Right kidney (tissue), 1 donor: ENCODE measurements around the gene CEL.
A peak's percentile ranks its signal among the peaks of the same experiment; 100 is the strongest.
"Not testable (repeated sequence)": the region's sequence is repeated elsewhere in the genome, so short reads cannot be mapped to it uniquely, and the experiment has no call there.

Source experiments
- DNase-seq: peaks from one replicate; pipeline ENCODE4 v3.0.0-alpha.2; 2016

The CEL gene

GRCh38 chr9:133086212-133086860 is 24.6 kb downstream of the CEL start:
- DNase-seq, result not testable (repeated sequence)

DNA sequence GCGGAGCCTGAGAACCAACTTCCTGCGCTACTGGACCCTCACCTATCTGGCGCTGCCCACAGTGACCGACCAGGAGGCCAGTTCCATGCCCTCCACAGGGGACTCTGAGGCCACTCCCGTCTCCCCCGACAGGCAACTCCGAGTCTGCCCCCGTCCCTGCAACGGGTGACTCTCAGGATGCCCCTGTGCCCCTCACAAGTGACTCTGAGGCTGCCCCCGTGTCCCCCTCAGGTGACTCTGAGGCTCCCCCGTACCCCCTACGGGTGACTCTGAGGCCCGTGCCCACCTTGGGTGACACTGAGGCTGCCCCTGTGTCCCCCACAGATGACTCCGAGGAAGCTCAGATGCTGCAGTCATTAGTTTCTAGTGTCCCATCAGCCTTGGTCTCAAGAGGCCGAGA is 25.1 kb downstream of the CEL start:
- no peak for DNase-seq

GRCh38 chr9:133087429-133088145 is 25.8 kb downstream of the CEL start:
- DNase-seq, result no peak

DNA sequence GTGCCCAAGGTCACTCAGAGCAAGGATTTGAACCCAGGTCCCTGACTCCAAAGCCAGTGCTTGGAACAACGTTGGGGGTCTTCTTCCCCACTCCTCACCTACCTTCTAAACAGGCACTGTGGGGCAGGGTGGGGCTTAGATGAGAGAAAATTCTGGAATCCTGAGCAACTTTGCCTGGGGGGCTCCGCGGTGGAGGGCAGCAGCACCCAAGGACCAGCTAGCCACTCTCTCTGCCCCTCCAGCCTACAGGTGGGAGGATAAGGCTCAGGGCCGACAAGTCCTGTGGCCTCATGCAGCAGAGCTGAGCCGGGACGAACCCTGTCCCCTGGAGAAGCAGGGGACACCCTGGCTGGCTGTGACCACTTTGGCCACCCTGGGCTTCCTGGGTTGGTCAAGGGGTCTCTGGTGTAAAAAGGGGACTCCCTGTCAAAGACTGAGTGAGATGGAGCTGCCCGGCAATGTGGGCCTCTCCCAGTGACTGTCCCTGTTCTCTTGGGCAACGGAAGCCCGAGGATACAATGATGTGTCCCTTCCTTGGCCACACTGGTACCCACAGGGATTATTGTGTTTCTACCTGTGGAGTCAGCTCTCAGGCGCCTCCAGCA is 26.5 kb downstream of the CEL start:
- no peak for DNase-seq

DNA sequence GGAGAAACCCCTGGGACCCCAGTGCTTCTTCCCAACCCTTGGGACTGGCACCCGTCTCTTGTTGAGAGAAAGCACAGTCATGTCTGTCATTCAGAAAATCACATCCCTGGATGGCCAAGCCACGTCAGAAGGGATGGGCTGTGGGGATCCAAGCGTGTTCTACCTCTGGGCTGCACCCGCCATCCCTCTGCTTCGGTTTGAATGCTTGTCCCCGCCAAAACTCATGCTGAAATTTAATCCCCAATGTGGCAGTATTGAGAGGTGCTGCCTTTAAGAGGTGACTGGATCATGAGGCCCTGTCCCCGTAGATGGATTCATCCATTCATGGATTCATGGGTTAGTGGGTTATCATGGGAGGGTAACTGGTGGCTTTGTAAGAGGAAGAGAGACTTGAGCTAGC is 27.0 kb downstream of the CEL start:
- no peak for DNase-seq

DNA sequence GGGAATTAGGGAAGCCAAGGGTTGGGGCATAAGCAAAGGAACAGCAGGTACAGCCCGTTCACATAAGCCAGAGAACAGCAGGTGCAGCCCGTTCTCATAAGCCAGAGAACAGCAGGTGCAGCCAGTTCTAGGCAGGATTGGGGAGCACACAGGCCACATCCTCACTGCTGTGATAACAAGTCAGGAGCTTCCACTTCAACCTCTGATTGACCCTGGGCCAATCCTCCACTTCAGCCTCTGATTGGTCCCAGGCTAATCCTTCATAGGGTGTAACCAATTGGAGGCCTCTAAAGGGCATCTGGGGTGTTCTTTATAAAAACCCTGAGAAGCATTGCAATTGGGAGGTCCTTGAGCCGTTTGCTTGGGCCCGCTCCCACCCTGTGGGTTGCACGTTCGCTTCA is 27.5 kb downstream of the CEL start:
- DNase-seq, result no peak

- DNase-seq, result no peak
Measured at GRCh38 chr9:133090187-133090586, 28.4 kb downstream of the CEL start.

- DNase-seq, result no peak
Measured at GRCh38 chr9:133090752-133091385, 29.1 kb downstream of the CEL start.

DNA sequence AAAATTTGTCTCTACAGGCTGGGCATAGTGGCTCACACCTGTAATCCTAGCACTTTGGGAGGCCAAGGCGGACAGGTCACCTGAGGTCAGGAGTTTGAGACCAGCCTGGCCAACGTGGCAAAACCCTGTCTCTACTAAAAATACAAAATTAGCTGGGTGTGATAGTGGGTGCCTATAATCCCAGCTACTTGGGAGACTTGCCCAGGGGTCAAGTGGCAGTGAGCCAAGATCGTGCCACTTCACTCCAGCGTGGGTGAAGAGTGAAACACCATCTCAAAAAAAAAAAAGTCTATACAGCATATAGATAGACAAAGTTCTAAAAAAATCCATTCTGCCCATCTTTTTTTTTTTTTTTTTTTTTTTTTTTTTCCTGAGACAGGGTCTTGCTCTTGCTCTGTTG is 32.6 kb downstream of the CEL start:
- DNase-seq, result not testable (repeated sequence)

GRCh38 chr9:133094842-133095393 is 33.1 kb downstream of the CEL start:
- DNase-seq, result no peak

GRCh38 chr9:133098104-133098754 is 36.4 kb downstream of the CEL start:
- no peak for DNase-seq

- no peak for DNase-seq
Measured at GRCh38 chr9:133098871-133099270, 37.1 kb downstream of the CEL start.

GRCh38 chr9:133099726-133100505 is 38.1 kb downstream of the CEL start:
- DNase-seq, result no peak

DNA sequence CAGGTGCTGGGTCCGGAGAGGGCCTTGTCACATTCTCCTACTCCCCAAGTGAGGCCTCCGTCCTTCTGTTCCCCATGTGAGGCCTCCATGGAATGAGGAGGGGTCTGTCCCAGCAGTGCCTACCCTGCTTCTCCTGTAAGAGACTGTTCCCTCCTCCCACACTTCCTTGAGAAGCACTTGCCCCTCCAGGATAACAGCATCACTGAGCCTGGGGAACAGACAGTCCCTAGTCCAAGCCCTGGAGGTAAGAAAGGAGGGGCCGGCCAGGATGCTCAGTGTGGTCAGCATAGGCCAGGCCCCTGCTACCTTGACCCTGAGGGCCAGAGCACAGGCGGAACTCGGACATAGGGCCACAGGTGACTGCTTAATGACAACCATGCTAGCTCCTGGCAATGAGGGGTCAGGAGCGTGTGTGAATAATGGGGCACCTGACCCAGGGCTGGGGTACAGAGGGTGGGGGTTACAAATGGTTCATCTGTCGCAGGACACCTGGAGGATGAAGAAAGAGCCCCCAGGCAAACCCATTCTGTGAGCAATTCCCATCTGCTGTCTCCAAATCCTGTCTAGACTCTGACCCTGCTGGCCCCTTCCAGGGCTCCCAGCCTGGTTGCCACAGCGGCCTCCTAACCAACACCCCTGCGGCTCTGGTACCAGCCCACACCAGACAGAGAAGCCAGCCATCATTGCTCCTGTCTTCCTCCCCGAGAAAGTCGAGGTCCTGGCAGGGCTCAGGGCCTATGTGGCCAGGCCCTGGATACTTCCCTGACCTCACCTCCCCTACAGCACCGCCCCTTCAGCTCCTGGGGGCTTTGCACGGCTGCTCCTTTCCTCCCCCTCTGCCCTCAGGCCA is 39.0 kb downstream of the CEL start:
- DNase-seq, result no peak

- no peak for DNase-seq
Measured at GRCh38 chr9:133101356-133102189, 39.8 kb downstream of the CEL start.

GRCh38 chr9:133102190-133103021 is 40.6 kb downstream of the CEL start:
- no peak for DNase-seq

DNA sequence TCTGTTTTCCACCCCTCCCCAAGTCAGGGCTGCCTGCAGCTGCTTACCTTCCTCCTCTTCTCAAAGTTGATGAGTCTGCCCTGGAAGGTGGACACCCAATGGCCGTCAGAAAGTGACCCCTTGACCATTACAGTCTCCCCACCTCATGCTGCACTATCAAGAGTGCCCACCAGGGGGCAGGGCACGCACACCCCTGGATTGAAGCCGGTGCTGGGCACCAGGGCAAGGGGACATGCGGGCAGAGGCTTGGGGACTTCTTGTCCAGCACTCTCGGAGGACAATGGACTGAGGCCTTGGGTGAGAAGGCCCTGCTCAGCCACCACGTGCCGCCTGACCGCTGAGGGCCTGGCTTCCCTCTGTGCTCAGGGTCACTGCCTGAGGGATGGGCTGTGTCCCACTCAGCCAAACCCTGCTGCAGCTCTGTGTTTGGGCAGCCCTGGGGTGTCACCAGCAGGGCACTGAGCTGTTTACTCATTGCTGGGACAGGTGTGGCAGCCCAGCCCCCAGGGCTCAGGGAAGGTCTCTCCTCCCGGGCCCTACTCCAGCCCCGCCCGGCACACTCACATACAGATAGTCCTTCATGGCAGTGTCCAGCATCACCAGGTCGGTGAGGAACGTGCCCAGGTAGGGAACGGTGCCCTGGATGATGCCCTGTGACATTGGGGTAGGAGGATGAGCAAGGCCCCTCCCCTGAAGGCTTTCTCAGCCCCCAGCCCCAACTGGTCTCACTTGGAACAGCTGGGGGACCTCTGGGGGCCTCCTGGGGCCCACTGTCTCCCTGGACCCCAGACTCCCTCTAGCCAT is 41.6 kb downstream of the CEL start:
- DNase-seq, result peak; percentile 63

GRCh38 chr9:133103987-133104505 is 42.3 kb downstream of the CEL start:
- DNase-seq, result no peak
